K562 (cell line): ENCODE results near the gene EXT2. TPM values are rescaled to one million over a fixed set of nuclear protein-coding genes. Genes with fewer than 3 reads are reported as not detected.

Source experiments
- ARHGAP35 ChIP-seq: fragments of 450-650 bp; IDR thresholded peaks from 2 replicates; pipeline ENCODE4 v1.6.1; 2018; ENCODE audit not compliant: partially characterized antibody
- BRCA1 ChIP-seq, 2 experiments: fragments of 450-650 bp in 1 of 2; sonication (generic) in 1 of 2; formaldehyde crosslinking in 1 of 2; IDR thresholded peaks; 2 replicates each; pipeline versions ENCODE4 v1.5.0 to v1.6.1; 2017 to 2020; ENCODE audit warnings: mild to moderate bottlenecking in 1 of 2, missing genetic modification reagents in 1 of 2
- DNMT1 ChIP-seq: fragments of 450-650 bp; IDR thresholded peaks from 2 replicates; pipeline ENCODE4 v1.6.1; 2016; ENCODE audit warnings: antibody characterized with exemption, mild to moderate bottlenecking
- ELF4 ChIP-seq: fragments of 450-650 bp; formaldehyde crosslinking; IDR thresholded peaks from 2 replicates; pipeline ENCODE4 v1.4.0; 2022; ENCODE audit warnings: missing genetic modification characterization
- ESRRA ChIP-seq: fragments of 450-650 bp; IDR thresholded peaks from 2 replicates; pipeline ENCODE4 v1.6.1; 2014; ENCODE audit warnings: low read depth, mild to moderate bottlenecking, moderate library complexity, borderline replicate concordance
- FOXP1 ChIP-seq: sonication (generic); formaldehyde crosslinking; IDR thresholded peaks from 2 replicates; pipeline ENCODE4 v1.8.0; 2022; ENCODE audit warnings: mild to moderate bottlenecking, missing genetic modification reagents
- JUNB ChIP-seq: fragments of 450-650 bp; formaldehyde crosslinking; conservative IDR thresholded peaks from 2 replicates; pipeline ENCODE4 v1.4.0; 2020; ENCODE audit warnings: mild to moderate bottlenecking
- KAT2B ChIP-seq: IDR thresholded peaks from one replicate; pipeline ENCODE4 v1.6.1; 2012; ENCODE audit warnings: low read depth, mild to moderate bottlenecking, control low read depth, inconsistent platforms, low read length, moderate library complexity
- NCOA1 ChIP-seq: fragments of 450-650 bp; IDR thresholded peaks from 2 replicates; pipeline ENCODE4 v1.6.1; 2016; ENCODE audit warnings: low read depth
- NR2C1 ChIP-seq, 2 experiments: fragments of 450-650 bp; IDR thresholded peaks; 2 replicates each; pipeline ENCODE4 v1.6.1; 2017; ENCODE audit warnings: mild to moderate bottlenecking in 2 of 2, antibody characterized with exemption in 1 of 2, inconsistent platforms in 1 of 2, missing compliant biosample characterization in 1 of 2, missing genetic modification characterization in 1 of 2
- PCBP2 ChIP-seq: fragments of 200-400 bp; formaldehyde crosslinking; IDR thresholded peaks from 2 replicates; pipeline ENCODE4 v1.6.1; 2018; ENCODE audit warnings: low read length, low read depth, mild to moderate bottlenecking, moderate library complexity; ENCODE audit not compliant: poor library complexity, severe bottlenecking
- PHB2 ChIP-seq: fragments of 450-650 bp; IDR thresholded peaks from 2 replicates; pipeline ENCODE4 v1.6.1; 2017; ENCODE audit warnings: low read depth
- RUNX1 ChIP-seq: sonication (generic); IDR thresholded peaks from 2 replicates; pipeline ENCODE4 v1.6.1; 2016; ENCODE audit warnings: antibody characterized with exemption, low read depth
- SOX6 ChIP-seq: fragments of 450-650 bp; IDR thresholded peaks from 2 replicates; pipeline ENCODE4 v1.6.1; 2014; ENCODE audit warnings: mild to moderate bottlenecking
- ZBED1 ChIP-seq: IDR thresholded peaks from 2 replicates; pipeline ENCODE4 v1.6.1; 2014
- ZC3H8 ChIP-seq: fragments of 450-650 bp; IDR thresholded peaks from 2 replicates; pipeline ENCODE4 v1.6.1; 2017
- ZNF165 ChIP-seq: fragments of 250-450 bp; sonication (Bioruptor Pico); IDR thresholded peaks from 2 replicates; pipeline ENCODE4 v1.4.0; 2020; ENCODE audit warnings: borderline replicate concordance
- ZNF57 ChIP-seq: fragments of 450-650 bp; formaldehyde crosslinking; IDR thresholded peaks from 2 replicates; pipeline ENCODE4 v1.4.0; 2020; ENCODE audit warnings: mild to moderate bottlenecking, moderate library complexity
- ZNF584 ChIP-seq: fragments of 200-800 bp; sonication (Bioruptor generic); IDR thresholded peaks from 2 replicates; pipeline ENCODE4 v1.6.1; 2016; ENCODE audit warnings: low read depth, mild to moderate bottlenecking, missing genetic modification characterization, missing compliant biosample characterization
- polyA plus RNA-seq, 8 experiments: library from polyadenylated mRNA; depleted of rRNA in 4 of 8; stranded (reverse) in 5 of 8; unstranded in 3 of 8; fragments of >200 nt; fragmentation: Nextera tagmentation in 2 of 8; fragmentation: Illumina TruSeq in 1 of 8; extraction: Ambion mirVana in 2 of 8; extraction: Trizol in 1 of 8; gene quantifications; 2 replicates each; pipeline versions ENCODE4 v1.2.1 to v1.2.3, GENCODE V29; 2011 to 2014; ENCODE audit warnings: inconsistent platforms in 1 of 8, missing spikeins in 1 of 8
- total RNA-seq, 7 experiments: library from RNA; depleted of rRNA in 6 of 7; stranded (reverse); fragments of >200 nt in 6 of 7; fragmentation: Illumina TruSeq in 2 of 7; extraction: Trizol in 2 of 7; gene quantifications; 2 replicates each; pipeline versions ENCODE4 v1.2.1 to v1.2.3, GENCODE V29; 2011 to 2021; ENCODE audit warnings: low replicate concordance in 1 of 7
- TF ChIP-seq, protein P1 (sequence below), 2 experiments: fragments of 450-650 bp; IDR thresholded peaks; 2 replicates each; pipeline ENCODE4 v1.6.1; 2018; ENCODE audit warnings: mild to moderate bottlenecking in 2 of 2, low read depth in 1 of 2; ENCODE audit not compliant: partially characterized antibody in 2 of 2
- TF ChIP-seq, protein P2 (sequence below): sonication (generic); formaldehyde crosslinking; IDR thresholded peaks from 2 replicates; pipeline ENCODE4 v1.8.0; 2022; ENCODE audit warnings: missing genetic modification reagents, mild to moderate bottlenecking, borderline replicate concordance
- TF ChIP-seq, protein P3 (sequence below): conservative IDR thresholded peaks from 2 replicates; pipeline ENCODE4 v1.6.1; 2011; ENCODE audit warnings: low read depth, mild to moderate bottlenecking, low read length; ENCODE audit not compliant: control insufficient read depth

The EXT2 gene
- total and polyA plus RNA-seq, 9 of the 15 experiments (the other 6 are each of a cell fraction or from before 2014, with no cell fraction given) = 7.5 to 52.1 (median 38.1) TPM

DNA sequence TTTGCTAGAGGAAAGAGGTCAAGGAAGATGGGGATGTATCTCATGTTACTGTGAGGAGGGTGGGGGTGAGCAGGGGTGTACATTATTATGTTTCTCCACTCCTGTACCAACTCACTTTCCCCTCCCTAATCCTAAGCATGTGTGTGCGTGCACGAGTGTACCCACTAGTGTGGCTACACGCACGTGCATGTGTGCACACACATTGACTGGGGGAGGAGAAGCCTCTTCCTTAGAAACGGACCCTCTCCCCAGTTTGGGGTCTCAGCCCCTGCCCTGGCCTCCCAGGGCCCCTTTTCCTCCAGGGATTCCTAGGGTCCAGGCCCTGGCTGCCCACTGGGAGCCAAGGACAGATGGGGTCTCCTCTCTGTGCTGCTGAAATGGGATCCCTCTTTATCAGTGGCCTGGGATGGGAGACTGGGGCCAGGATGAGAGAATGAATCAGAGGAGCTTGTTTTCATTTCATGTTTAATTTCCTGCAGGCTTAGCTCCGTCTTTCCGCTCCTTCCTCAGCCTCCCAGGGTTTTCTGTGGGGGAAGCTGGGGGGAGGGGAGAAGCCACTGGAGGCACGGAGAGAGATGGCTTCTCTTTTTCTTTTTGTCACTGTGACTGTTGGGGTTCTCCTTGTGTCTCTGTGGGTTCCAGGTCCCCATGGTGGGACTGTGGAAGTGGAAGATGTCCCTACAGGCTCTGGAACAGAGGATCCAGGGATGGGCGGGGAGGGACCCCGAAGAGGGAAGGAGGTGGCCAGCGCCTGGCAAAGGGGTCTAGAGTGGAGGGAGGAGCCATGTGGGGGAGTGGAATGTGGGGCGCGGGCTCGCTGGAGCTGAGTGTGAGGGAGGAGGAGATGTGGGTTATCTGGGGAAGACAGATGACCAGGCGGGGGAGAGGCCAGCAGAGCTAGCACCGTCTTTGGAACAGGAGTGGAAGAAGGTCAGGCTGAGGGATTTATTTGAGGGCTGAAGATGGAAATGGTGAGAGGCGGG, 174.2 kb downstream of the EXT2 start (continued):
- TF ChIP-seq DNMT1 = no peak
- no peak for TF ChIP-seq PCBP2
- no peak; the same call in 1 of the 2 replicates for TF ChIP-seq ZNF584 (CRISPR knock-in tag)
- TF ChIP-seq, protein P1, sequence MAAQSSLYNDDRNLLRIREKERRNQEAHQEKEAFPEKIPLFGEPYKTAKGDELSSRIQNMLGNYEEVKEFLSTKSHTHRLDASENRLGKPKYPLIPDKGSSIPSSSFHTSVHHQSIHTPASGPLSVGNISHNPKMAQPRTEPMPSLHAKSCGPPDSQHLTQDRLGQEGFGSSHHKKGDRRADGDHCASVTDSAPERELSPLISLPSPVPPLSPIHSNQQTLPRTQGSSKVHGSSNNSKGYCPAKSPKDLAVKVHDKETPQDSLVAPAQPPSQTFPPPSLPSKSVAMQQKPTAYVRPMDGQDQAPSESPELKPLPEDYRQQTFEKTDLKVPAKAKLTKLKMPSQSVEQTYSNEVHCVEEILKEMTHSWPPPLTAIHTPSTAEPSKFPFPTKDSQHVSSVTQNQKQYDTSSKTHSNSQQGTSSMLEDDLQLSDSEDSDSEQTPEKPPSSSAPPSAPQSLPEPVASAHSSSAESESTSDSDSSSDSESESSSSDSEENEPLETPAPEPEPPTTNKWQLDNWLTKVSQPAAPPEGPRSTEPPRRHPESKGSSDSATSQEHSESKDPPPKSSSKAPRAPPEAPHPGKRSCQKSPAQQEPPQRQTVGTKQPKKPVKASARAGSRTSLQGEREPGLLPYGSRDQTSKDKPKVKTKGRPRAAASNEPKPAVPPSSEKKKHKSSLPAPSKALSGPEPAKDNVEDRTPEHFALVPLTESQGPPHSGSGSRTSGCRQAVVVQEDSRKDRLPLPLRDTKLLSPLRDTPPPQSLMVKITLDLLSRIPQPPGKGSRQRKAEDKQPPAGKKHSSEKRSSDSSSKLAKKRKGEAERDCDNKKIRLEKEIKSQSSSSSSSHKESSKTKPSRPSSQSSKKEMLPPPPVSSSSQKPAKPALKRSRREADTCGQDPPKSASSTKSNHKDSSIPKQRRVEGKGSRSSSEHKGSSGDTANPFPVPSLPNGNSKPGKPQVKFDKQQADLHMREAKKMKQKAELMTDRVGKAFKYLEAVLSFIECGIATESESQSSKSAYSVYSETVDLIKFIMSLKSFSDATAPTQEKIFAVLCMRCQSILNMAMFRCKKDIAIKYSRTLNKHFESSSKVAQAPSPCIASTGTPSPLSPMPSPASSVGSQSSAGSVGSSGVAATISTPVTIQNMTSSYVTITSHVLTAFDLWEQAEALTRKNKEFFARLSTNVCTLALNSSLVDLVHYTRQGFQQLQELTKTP (IDR thresholded peaks at IDR 0.05; ENCODE audit: low read depth in 1 of 2, partially characterized antibody in 2 of 2) = peak in 1 of 2 experiments; percentile 67
- TF ChIP-seq NCOA1 = peak; percentile 91
- TF ChIP-seq ESRRA = peak; percentile 73; the same call in 1 of the 2 replicates
- no peak for TF ChIP-seq ARHGAP35
- no peak for TF ChIP-seq ZC3H8
- no peak for TF ChIP-seq JUNB
- peak; percentile 89 for TF ChIP-seq PHB2
- TF ChIP-seq FOXP1 (CRISPR knock-in tag) = no peak
- TF ChIP-seq, protein P2, sequence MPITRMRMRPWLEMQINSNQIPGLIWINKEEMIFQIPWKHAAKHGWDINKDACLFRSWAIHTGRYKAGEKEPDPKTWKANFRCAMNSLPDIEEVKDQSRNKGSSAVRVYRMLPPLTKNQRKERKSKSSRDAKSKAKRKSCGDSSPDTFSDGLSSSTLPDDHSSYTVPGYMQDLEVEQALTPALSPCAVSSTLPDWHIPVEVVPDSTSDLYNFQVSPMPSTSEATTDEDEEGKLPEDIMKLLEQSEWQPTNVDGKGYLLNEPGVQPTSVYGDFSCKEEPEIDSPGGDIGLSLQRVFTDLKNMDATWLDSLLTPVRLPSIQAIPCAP = no peak
- no peak for TF ChIP-seq BRCA1 (IDR thresholded peaks at IDR 0.05)
- TF ChIP-seq BRCA1 (CRISPR knock-in tag; IDR thresholded peaks at IDR 0.05) = no peak
- peak; percentile 89 for TF ChIP-seq SOX6
- peak; percentile 95 for TF ChIP-seq ELF4
- TF ChIP-seq, protein P3, sequence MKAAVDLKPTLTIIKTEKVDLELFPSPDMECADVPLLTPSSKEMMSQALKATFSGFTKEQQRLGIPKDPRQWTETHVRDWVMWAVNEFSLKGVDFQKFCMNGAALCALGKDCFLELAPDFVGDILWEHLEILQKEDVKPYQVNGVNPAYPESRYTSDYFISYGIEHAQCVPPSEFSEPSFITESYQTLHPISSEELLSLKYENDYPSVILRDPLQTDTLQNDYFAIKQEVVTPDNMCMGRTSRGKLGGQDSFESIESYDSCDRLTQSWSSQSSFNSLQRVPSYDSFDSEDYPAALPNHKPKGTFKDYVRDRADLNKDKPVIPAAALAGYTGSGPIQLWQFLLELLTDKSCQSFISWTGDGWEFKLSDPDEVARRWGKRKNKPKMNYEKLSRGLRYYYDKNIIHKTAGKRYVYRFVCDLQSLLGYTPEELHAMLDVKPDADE = 0 out of 2 replicates have a peak, but pooled peaks have one; percentile 39
- TF ChIP-seq ZBED1 = peak; percentile 81; the same call in 1 of the 2 replicates
- TF ChIP-seq ZNF57 (CRISPR knock-in tag) = no peak
- 0 out of 2 replicates have a peak, but pooled peaks have one; percentile 84 for TF ChIP-seq RUNX1
- no peak for TF ChIP-seq KAT2B
- TF ChIP-seq NR2C1 (IDR thresholded peaks at IDR 0.05) = no peak
- TF ChIP-seq NR2C1 (tag; IDR thresholded peaks at IDR 0.05) = peak; percentile 67
- no peak for TF ChIP-seq ZNF165
